ENCODE measurements around the gene ZFY. TPM values are rescaled to one million over a fixed set of nuclear protein-coding genes. Genes with fewer than 3 reads are reported as not detected.
"Not testable (repeated sequence)": the region's sequence is repeated elsewhere in the genome, so short reads cannot be mapped to it uniquely, and the experiment has no call there.

Gene ZFY
- polyA plus RNA-seq, 10 donors: 0.38 to 13.9 (median 9.8) TPM; not detected in 3

DNA sequence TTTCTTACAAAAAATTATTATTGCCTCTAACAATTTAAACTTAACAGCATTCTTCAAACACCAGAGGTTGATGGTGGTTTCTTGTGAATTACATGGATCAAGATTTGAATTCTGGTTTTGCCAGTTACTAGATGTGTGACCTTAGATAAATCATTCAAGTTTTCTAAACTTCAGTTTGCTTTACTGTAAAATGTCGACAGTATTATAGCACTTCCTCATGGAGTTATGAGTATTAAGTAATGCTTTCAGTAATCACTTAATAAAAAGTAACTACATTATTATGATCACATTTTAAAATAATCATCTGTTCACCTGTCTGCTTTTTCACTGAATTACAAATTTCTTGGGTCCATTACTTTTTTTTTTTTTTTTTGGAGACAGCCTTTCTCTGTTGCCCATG is 37.5 kb downstream of the ZFY start:
- no peak for DNase-seq

DNA sequence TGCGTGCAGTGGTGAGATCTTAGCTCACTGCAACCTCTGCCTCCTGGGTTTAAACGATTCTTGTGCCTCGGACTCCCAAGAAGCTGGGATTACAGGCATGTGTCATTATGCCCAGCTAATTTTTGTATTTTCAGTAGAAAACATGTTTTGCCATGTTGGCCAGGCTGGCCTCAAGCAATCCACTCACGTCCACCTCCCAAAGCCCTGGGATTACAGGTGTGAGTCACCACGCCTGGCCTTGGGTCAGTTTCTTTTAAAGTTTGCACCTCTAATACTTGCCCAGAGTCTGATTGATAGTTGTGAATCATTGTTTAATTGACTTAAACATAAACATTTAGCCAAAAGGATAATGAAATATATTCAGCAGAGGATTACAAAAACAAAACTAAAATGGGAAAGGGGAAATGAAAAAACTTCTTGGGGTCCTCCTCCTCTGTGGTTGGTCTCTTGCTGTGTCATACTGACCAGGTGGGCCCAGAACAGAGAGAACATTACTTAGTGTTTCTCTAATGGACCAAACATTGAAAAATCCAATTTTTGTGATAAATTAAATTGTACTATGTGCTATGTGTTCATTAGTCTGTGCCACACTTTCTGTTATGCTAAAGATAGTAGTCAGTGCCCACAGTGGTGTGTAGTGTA is 38.0 kb downstream of the ZFY start:
- DNase-seq: no peak

DNA sequence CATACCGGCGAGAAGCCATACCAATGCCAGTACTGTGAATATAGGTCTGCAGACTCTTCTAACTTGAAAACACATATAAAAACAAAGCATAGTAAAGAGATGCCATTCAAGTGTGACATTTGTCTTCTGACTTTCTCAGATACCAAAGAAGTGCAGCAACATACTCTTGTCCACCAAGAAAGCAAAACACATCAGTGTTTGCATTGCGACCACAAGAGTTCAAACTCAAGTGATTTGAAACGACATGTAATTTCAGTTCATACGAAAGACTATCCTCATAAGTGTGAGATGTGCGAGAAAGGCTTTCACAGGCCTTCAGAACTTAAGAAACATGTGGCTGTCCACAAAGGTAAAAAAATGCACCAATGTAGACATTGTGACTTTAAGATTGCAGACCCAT is 44.1 kb downstream of the ZFY start:
- no peak for DNase-seq

DNA sequence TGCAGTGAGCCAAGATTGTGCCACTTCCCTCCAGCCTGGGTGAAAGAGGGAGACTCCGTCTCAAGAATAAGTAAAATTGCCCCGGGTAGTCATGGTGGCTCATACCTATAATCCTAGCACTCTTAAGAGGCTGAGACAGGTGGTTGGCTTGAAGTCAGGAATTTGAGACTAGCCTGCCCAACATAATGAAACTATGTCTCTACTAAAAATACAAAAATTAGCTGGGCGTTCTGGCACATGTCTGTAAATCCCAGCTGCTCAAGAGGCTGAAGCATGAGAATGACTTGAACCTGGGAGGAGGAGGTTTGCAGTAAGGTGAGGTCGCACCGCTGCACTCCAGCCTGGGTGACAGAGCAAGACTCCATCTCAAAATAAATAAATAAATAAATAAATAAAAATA is 49.3 kb downstream of the ZFY start:
- DNase-seq: no peak

DNA sequence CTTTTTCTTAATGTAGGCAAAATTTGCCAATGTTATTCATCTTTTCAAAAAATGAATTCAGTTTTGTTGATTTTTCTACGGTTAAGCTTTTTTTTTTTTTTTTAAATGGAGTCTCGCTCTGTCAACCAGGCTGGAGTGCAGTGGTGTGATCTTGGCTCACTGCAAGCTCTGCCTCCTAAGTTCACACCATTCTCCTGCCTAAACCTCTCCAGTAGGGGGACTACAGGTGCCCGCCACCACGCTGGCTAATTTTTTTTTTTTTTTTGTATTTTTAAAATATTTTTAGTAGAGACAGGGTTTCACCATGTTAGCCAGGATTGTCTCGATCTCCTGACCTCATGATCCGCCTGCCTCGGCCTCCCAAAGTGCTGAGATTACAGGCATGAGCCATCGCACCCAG is 52.0 kb downstream of the ZFY start:
- not testable (repeated sequence) for DNase-seq

DNA sequence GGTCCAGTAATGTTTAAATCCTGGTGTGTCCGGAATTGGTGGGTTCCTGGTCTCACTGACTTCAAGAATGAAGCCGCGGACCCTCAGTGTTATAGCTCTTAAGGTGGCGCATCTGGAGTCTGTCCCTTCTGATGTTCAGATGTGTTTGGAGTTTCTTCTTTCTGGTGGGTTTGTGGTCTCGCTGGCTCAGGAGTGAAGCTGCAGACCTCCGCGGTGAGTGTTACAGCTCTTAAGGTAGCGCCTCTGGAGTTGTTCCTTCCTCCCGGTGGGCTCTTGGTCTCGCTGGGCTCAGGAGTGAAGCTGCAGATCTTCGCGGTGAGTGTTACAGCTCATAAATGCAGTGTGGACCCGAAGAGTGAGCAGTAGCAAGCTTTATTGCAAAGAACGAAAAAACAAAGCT is 62.2 kb downstream of the ZFY start:
- not testable (repeated sequence) for DNase-seq

DNA sequence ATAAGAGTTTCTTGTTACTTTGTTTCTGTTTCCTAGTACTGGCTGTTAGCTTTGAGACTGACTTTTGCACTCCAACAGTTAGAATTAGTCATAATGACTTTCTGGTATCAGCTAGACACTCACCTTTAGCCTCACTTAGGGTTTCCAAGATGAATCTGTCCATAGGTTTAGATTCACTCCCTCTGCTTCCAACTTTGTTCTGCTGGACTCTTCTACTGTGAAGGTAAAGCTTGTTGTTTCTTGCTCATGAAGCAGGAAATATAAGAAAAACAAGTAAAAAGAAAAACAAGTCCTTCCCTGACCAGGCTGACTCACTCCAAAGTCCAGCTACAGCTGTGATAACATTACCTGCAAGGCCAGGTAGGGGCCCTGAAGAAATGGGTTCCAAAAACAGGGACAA is 67.0 kb downstream of the ZFY start:
- DNase-seq: peak in 1 of 3 donors; percentile 24

DNA sequence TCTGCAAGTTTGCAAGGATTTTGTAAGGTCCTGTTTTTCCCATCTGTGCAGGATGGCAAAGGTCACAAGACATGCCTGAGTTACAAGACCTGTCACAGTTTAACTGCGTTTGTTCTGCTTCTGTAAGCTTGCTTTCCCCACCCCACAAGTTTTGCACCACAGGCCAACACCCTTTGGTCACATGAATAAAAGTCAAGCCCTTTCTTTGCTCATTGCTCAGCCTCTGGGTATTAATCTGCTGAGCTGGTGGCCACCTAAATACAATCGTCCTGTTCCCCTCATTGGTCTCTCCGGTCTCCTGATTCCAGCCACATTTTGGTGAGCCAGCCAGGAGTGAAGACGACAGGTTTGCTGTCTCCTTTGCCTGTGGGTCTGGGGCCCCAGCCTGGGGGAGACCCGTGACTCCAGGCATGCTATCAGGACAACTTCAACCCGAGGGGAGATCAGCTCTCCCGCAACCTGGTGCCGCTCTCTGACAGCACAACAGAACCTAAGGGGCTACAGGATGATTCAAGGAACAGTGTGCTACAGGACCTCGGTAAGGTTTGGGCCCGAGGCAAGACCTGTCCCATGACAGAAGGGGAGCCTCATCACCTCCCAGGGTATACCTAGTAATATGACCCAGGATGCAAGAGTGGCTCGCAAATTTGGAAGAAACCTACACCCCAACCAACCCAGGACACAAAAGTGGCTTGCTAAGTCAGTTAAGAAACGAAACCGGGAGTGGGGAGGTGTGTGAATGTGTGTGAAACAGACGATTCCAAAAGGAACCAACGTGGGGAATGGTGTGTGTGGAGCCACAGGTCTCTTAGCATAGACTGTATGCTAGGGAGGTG is 67.7 kb downstream of the ZFY start:
- DNase-seq: no peak

DNA sequence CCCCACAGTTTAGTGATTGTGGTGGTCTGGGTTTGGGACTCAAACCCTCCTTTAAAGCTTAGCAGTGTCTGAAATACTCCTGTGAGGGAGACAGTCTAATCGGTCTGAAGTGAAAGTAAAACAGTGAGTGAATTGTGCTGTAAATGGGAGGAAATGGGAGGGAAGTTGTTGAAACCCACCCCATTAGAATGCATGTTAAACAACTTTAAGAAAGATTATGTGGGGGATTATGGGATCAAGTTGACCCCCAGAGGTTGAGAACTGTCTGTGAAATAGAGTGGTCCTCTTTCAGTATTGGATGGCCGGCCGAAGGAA is 68.3 kb downstream of the ZFY start:
- DNase-seq: peak in 1 of 3 donors; percentile 81

DNA sequence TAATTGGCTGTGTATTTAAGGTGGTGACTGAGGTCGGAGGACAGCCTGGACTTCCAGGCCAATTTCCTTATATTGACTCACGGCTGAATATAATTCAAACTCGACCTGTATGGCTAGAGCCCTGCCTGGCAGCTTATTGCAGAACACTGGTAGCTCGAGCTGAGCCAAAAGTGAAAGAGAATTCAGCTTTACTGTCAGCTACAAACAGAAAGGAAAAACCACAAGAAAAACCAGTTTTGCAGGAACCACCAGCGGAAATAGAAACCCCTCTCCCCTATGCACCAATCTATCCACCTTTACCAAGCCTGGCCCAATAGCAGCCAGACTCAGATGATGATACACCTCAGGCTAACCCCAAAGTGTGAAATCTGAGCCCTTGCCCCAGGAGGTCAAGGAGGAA is 68.7 kb downstream of the ZFY start:
- DNase-seq: no peak

DNA sequence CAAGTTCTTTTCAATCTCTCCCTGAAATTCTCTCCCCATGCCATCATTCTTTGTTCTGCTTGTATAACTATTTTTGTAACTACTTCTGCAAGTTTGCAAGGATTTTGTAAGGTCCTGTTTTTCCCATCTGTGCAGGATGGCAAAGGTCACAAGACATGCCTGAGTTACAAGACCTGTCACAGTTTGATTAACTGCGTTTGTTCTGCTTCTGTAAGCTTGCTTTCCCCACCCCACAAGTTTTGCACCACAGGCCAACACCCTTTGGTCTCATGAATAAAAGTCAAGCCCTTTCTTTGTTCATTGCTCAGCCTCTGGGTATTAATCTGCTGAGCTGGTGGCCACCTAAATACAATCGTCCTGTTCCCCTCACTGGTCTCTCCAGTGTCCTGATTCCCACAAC is 70.8 kb downstream of the ZFY start:
- DNase-seq: not testable (repeated sequence)

DNA sequence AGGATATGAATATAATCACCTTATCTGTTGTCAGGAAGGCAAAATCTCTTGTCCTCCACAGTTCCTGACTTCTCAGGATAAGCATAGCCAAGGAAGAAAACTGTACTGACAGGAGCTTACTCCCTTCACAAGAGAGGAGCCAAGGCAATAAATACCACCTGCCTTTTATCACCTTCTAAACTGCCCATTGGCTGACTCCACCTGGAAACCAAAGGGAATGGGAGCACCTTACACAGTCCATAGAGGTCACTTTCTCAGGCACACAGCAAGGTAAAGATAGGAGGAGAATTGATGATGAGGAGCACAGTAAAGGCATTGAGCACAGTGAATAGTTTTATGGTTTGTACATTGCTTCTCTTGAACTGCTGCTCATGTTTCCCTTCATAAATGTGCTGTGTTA is 72.8 kb downstream of the ZFY start:
- DNase-seq: no peak

DNA sequence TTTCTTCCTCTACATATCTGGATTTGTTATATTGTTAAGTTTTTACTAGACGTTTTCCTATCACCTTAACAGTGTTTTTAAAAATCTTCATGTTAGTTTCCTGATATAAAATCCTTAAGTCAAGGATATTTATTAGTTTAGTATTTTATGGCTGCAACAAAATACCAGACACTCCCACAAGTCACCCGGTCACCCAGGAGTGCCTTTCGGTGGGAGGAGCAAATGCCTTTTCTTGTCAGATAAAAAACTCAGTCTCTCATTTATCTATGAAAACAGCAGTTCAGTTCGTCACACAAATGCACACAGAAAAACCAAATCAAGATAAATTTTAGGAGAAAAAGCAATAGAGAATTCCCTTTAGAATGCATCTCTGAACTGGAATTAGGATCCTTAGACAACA is 77.0 kb downstream of the ZFY start:
- no peak for DNase-seq

DNA sequence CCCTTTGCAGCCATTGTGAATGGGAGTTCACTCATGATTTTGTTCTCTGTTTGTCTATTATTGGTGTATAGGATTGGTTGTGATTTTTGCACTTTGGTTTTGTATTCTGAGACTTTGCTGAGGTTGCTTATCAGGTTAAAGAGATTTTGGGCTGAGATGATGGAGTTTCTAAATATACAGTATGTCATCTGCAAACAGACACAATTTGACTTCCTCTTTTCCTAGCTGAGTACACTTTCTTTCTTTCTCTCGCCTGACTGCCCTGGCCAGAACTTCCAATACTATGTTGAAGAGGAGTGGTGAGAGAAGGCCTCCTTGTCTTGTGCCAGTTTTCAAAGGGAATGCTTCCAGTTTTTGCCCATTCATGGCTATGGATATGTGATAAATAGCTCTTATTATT is 81.4 kb downstream of the ZFY start:
- DNase-seq: no peak

DNA sequence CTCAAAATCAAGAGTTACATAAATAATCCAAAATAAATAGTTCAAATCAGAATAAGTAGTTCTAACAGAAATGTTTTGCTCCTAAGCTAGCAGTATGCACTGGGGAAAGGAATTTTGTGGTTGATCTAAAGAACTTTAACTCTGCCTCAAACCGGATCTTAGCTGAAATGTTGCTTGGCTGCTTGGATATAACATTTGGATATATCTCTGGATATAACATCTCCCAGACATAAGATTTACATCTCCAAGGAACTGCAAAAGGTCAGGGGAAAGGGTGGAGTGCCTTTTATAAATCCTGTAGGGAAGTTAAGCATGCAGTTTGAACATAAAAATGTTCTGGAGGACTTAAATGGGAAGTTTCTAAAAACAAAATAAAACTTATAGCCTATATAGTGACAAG is 83.4 kb downstream of the ZFY start:
- peak in 1 of 3 donors; percentile 59 for DNase-seq

DNA sequence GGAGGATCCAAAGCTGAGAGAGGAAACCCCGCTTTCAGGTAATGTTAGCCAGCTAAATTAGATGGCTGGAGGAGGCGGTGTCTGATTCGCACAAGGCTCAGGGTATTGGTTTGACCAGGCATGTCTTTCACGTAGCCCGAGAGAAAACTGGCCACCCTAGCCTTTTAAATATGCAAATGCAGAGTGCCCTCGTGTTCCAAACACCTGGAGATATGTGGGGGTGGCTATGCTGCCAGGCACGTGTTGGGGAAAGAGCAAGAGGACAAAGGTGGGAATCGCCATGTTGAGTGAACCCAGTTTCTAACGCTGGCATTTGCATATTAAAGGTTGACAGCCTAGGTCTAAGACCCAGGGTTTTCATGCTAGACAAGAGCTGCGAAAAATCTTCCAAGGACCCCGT is 84.4 kb downstream of the ZFY start:
- DNase-seq: no peak

DNA sequence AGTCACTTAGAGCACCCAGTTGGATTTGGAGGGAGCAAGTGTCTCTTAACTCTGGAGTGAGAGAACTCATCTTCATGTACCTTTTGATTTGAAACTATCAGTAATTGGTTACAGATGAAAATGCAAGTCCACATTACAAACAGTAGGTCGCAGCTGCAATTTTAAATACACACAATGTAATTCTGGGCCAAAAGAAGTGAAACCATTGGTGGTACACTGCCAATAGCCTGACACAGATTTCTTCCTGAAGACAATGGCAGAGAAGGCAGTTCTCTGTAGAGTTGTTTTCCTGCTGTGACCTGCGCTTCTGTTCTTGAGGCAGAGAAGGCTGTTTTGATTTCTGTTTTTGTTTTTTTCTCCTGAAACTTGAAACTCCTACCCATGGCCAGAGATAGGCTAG is 86.0 kb downstream of the ZFY start:
- peak in 1 of 3 donors; percentile 54 for DNase-seq

DNA sequence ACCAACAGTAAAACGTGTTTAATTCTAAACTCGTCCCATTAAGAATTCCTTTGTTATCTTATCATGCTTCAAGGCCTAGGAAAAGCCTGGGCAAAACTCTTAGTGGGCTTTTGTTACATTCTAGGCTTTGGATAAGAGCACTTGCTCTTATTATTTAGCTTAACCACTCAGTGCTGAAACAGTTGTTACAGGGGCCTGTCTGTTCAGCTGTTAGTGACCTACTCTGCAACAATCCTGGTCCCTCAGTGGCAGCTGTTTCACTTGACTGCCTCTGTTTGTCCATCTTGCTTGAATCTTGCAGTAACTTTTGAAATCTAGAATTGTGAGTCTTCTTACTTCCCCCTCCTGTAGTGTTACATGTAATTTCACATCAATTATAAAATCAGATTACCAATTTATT is 88.4 kb downstream of the ZFY start:
- no peak for DNase-seq

DNA sequence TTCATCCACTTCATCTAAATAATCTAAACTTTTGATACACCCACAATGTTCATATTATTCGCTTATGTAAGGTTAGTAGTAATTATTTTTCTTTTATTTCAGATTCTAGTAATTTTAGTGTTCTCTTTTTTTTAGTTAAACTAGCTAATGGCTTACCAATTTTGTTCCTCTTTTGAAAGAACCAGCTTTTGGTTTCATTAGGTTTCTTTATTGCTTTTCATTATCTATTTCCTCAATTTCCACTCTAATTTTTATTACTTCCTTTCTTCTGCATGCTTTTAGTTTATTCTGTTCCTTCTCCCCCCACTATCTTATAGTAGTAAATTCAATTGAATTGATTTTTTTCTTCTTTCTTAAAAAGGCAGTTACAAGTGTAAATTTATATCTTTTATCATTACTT is 90.2 kb downstream of the ZFY start:
- DNase-seq: no peak
